Activated CD4-positive, alpha-beta T cell treated with anti-CD3 and anti-CD28 coated beads, Interleukin-2, amount 50 U/mL, for 4 hours (primary cell): ENCODE results near the gene NUDT22.

Experiments used
- DNase-seq, 2 experiments: peaks; one replicate each; pipeline ENCODE4 v3.0.0-alpha.2; 2020

NUDT22 gene

GRCh38 chr11:64207256-64208085 is 18.6 kb upstream of the NUDT22 start:
- peak; percentile 76 to 80 for DNase-seq

DNA sequence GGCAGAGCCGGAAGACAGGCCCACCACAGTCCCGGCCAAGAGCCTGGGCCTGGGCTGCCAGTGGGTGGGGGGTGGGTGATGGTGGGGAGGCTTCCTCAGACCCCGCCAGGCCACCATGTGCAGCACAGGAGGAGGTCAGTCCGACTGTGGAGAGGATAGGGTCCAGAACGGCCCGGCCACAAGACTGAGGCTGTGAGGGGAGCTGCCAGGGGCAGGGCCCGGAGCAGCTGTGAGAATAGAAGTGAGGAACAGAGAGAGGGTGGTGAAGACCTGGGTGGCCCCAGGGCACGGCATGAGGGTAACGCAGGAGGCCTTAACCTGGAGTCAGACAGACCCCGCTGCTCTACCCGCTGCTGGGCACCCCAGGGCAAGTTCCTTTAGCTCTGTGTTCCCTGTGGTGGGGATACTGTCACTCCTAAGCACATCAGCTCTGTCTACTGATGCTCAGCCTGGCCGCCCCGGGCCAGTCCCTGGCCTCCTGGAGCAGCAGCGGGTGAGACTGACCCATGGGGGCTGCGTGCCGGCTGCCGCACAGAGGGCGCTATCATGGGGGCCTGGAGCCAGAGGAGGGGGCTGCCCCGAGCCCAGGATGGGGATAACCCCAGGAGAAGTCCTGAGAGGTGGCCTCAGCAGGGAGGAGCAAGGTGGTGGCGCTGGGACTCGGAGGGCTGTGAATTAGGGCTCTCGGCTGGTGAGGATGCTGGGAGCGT is 17.8 kb upstream of the NUDT22 start:
- DNase-seq, result no peak

DNA sequence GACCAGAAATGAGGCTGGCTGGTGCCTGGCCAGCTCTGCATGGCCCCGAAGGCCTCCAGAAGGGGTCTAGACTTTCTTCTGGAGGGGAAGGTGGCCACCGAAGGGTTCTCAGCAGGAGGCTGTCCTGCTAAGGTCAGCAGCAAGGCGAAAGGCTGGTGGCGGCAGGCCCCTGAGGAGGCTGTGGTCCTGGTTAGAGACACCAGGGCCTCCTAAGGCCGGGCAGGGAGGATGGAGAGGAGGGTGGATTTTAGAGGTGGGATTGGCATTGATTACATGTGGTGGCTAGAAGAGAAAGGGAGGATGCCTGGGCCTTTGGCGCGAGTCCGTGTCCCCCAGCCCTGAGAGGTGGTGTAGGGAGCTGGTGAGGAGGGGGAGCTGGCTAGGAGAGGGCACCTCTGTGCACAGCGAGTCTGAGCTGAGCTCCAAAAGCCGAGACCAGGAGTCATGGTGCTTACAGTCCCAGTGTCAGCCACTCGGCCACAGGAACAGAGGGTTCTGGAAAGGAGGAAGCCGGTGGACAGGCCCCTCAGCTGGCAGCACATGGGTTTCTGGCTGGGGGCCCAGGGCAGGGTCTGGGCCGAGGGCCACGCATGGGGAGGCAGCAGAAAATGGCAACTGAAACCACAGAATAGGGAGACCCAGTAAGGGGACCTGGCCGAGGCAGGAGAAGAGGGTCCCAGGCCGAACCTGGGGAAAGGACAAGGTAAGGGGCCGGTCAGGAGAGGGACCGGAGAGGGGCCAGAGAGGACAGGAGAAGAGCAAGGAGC is 17.1 kb upstream of the NUDT22 start:
- DNase-seq, result no peak

- no peak for DNase-seq
Observed at GRCh38 chr11:64209563-64209843, 16.6 kb upstream of the NUDT22 start.

DNA sequence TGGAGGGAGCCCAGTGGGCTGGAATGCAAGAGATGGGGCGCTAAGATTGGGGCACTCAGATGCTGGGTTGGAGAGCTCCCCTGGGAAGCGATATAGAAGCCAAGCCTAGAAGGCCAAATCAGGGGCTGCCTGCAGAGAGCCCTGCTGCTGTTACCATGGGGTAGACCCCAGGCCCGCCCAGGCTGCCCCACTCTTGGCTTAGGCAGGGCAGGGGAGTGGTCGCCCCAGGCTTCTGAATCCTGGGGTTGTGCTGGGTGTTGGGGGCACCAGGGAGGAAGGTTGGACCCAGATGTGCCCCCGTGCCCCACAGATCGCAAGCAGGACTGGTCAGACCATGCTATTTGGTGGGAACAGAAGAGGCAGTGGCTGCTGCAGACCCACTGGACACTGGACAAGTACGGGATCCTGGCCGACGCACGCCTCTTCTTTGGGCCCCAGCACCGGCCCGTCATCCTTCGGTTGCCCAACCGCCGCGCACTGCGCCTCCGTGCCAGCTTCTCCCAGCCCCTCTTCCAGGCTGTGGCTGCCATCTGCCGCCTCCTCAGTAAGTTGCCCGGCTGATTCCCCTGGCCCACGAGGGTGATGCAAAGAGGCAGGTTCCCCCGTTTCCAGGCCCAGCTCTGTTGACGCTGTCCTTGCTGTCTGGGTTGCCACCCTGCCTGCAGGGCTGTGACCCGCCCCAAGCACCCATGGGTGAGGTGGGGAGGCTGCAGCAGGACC is 15.6 kb upstream of the NUDT22 start:
- DNase-seq, result no peak

GRCh38 chr11:64211181-64211872 is 14.7 kb upstream of the NUDT22 start:
- DNase-seq, result no peak

- DNase-seq, result no peak
Observed at GRCh38 chr11:64216879-64217278, 9.2 kb upstream of the NUDT22 start.

- DNase-seq, result no peak
Observed at GRCh38 chr11:64218628-64219353, 7.3 kb upstream of the NUDT22 start.

DNA sequence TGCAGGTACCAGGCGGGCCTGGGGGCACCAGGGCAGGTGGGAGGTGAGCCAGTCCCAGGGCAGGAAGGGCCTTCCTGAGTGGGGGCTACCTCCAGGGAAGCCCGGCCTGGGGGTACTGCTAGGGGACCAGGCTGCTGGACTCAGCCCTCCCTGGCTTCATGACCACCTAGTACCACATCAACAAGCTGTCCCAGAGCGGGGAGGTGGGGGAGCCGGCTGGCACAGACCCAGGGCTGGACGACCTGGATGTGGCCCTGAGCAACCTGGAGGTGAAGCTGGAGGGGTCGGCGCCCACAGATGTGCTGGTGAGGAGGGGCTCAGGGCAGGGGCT is 6.8 kb upstream of the NUDT22 start:
- no peak for DNase-seq

DNA sequence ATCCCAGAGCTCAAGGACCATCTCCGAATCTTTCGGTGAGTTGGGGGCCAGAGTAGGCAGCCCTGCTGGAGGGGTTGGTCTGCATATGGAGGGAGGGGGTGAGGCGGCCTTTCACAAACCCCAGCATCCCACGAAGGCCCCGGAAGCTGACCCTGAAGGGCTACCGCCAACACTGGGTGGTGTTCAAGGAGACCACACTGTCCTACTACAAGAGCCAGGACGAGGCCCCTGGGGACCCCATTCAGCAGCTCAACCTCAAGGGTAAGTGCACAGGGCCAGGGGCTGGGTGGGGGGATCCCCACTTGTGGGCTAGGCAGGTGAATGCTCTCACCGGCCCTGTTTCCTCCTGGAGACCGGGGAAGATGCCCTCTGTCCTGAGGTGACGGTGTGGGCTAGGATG is 6.3 kb upstream of the NUDT22 start:
- no peak for DNase-seq

DNA sequence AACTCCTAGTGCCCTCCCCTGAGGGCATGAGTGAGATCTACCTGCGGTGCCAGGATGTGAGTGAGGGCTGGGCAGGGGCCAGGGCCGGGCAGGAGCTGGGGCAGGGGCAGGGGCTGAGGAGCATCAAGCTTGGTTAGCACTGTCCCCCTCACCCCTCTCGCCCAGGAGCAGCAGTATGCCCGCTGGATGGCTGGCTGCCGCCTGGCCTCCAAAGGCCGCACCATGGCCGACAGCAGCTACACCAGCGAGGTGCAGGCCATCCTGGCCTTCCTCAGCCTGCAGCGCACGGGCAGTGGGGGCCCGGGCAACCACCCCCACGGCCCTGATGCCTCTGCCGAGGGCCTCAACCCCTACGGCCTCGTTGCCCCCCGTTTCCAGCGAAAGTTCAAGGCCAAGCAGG is 5.8 kb upstream of the NUDT22 start:
- DNase-seq, result no peak

DNA sequence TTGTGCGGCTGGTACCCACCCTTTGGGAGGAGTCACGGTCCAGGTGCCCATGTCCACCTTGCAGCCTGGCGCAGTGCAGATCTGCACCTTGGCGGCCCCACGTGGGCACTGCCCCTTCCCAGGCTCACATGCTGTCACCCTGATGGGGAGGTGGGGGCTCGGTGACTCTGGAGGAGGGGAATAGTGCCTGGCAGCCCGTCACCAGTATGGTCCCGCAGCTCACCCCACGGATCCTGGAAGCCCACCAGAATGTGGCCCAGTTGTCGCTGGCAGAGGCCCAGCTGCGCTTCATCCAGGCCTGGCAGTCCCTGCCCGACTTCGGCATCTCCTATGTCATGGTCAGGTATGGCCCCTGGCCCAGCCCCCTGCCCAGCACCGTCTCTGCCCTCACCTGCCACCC is 5.3 kb upstream of the NUDT22 start:
- no peak for DNase-seq

GRCh38 chr11:64222651-64223000 is 3.4 kb upstream of the NUDT22 start:
- no peak for DNase-seq

DNA sequence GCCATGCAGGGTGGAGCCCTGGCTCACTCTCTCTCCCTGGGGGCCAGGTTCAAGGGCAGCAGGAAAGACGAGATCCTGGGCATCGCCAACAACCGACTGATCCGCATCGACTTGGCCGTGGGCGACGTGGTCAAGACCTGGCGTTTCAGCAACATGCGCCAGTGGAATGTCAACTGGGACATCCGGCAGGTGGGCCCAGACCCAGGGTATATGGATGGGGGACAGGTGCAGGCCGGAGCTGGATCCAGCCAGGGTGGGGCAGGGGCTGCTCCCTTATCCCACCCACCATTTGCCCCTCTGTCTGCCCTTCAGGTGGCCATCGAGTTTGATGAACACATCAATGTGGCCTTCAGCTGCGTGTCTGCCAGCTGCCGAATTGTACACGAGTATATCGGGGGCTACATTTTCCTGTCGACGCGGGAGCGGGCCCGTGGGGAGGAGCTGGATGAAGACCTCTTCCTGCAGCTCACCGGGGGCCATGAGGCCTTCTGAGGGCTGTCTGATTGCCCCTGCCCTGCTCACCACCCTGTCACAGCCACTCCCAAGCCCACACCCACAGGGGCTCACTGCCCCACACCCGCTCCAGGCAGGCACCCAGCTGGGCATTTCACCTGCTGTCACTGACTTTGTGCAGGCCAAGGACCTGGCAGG is 2.9 kb upstream of the NUDT22 start:
- no peak for DNase-seq

- DNase-seq, result no peak
Observed at GRCh38 chr11:64224151-64224890, 1.8 kb upstream of the NUDT22 start.

DNA sequence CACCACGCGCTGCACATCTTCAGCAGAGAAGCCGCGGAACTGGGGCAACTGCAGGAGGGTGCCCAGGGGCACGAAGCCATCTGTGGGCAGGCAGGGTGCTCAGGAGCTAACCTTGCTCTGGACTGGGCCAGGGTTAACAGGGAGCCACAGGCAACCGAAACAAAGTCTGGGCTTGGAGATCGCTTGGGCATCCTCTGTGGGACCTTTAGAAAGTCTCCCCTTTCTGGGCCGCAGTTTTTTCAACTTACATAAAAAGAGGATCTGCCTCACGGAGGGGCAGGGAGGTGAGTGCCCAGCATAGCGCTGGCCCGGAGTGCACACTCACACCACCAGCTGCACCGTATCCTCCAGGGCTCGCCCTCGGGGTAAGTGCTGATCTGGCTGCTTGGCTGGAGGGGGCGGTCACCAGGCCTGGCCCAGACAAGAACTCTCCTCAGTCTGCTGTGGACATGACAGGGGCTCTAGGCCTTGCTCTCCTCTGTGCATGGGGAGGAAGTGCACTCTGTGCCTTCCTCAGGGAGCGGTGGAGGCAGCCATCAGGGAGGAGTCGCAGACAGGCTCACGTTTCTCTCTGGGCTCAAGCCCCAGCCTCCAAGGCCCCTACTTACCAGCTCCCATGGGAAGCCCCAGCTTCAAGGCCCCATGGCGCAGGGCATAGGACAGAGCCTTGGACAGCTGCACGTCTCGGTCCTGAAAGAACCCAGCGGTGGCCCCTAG is 1.0 kb upstream of the NUDT22 start:
- no peak for DNase-seq

DNA sequence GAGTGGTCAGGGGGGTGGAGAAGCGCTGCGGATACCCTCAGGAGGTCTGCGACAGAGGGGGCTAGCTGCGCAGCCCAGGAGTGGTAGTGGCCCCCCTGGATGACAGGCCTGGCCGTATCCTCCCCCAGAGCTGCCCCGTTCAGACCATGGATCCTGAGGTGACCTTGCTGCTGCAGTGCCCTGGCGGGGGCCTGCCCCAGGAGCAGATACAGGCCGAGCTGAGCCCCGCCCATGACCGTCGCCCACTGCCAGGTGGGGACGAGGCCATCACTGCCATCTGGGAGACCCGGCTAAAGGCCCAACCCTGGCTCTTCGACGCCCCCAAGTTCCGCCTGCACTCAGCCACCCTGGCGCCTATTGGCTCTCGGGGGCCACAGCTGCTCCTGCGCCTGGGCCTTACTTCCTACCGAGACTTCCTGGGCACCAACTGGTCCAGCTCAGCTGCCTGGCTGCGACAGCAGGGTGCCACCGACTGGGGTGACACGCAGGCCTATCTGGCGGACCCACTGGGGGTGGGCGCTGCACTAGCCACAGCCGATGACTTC is 505 bp downstream of the NUDT22 start:
- DNase-seq, result peak in 1 of 2 experiments; percentile 30

GRCh38 chr11:64227405-64227956 is 1.4 kb downstream of the NUDT22 start:
- DNase-seq, result no peak

GRCh38 chr11:64229090-64229743 is 3.1 kb downstream of the NUDT22 start:
- no peak for DNase-seq
